Lung (tissue), 12 donors: Measurements from ENCODE around the gene PTTG1IP. TPM values are rescaled to one million over a fixed set of nuclear protein-coding genes. Genes with fewer than 3 reads are reported as not detected.

Experiments
- ATAC-seq: fragments of 200-7000 bp; cut with Tn5 transposase; one replicate; pipeline ENCODE4 v1.9.1; 2020; ENCODE audit warnings: moderate number of reproducible peaks; ENCODE audit not compliant: insufficient read depth, low FRiP score
- DNase-seq, 3 donors: peaks; one replicate each; pipeline ENCODE4 v3.0.0-alpha.2; 2013 to 2017
- H3K27ac ChIP-seq, 2 donors: one replicate each; pipeline ENCODE4 v1.5.1; 2013; ENCODE audit warnings: mild to moderate bottlenecking in 2 of 2, moderate library complexity in 2 of 2, control low read depth in 1 of 2, inconsistent platforms in 1 of 2, low read depth in 1 of 2, low read length in 1 of 2
- H3K27me3 ChIP-seq, 3 donors: one replicate each; pipeline ENCODE4 v1.5.1; 2013; ENCODE audit warnings: low read length in 2 of 3; ENCODE audit not compliant: control insufficient read depth in 3 of 3, insufficient read depth in 3 of 3
- H3K36me3 ChIP-seq, 4 donors: one replicate each; pipeline ENCODE4 v1.5.1; 2013; ENCODE audit warnings: low read length in 4 of 4, mild to moderate bottlenecking in 1 of 4, moderate library complexity in 1 of 4; ENCODE audit not compliant: control insufficient read depth in 4 of 4, insufficient read depth in 4 of 4
- H3K4me1 ChIP-seq, 5 donors: one replicate each; pipeline ENCODE4 v1.5.1; 2013; ENCODE audit warnings: low read length in 5 of 5, mild to moderate bottlenecking in 2 of 5, moderate library complexity in 1 of 5; ENCODE audit not compliant: control insufficient read depth in 5 of 5, insufficient read depth in 5 of 5
- H3K4me3 ChIP-seq: one replicate; pipeline ENCODE4 v1.5.1; 2013; ENCODE audit warnings: mild to moderate bottlenecking, control low read depth, moderate library complexity
- H3K9ac ChIP-seq, 2 donors: one replicate each; pipeline ENCODE4 v1.5.1; 2013; ENCODE audit warnings: low read length in 2 of 2, control low read depth in 1 of 2; ENCODE audit not compliant: insufficient read depth in 1 of 2
- H3K9me3 ChIP-seq, 4 donors: one replicate each; pipeline ENCODE4 v1.5.1; 2013; ENCODE audit warnings: low read length in 3 of 4, mild to moderate bottlenecking in 1 of 4, moderate library complexity in 1 of 4; ENCODE audit not compliant: control insufficient read depth in 4 of 4, insufficient read depth in 3 of 4
- CTCF ChIP-seq: IDR thresholded peaks from 2 replicates; pipeline ENCODE4 v1.5.1; 2012; ENCODE audit warnings: mild to moderate bottlenecking; ENCODE audit errors: control extremely low read depth, extremely low read depth
- WGBS, 2 donors: extraction: QIAGEN DNeasy Blood & Tissue Kit; methylation state at CpG; one replicate each; pipeline ENCODE4 v1.1.7; 2013; 5-methylcytosine and 5-hydroxymethylcytosine counted together
- polyA plus RNA-seq, 2 donors: library from polyadenylated mRNA; stranded (reverse); fragments of 200-250 nt; gene quantifications; one replicate each; pipeline ENCODE4 v1.2.1, GENCODE V29; 2013
- total RNA-seq, 2 donors: library from RNA; depleted of rRNA in 1 of 2; stranded (reverse); fragments of >200 nt in 1 of 2; gene quantifications; one replicate each; pipeline ENCODE4 v1.2.1, GENCODE V29; 2014 to 2021
- donor health status: control.
- donor health status: control.
- donor health status: Bipolar disorder and iron deficiency.
- donor health status: healthy.
- donor health status: DM: yes; HTN: yes; CAD: no.

Gene PTTG1IP
- total and polyA plus RNA-seq, 4 donors, result 139 to 247 (median 226) TPM

- Histone ChIP-seq H3K9me3 (peaks cover 0 to 2% (median 0%) of the 10 kb centered on the region in 4 donors), H3K9ac (no peak overlapping the region), H3K27me3 (no peaks in the 10 kb centered on the region), H3K4me1 (peaks cover 0 to 19% (median 8%) of the 10 kb centered on the region in 5 donors), H3K36me3 (peaks cover 0 to 9% (median 3%) of the 10 kb centered on the region in 4 donors), H3K4me3 (no peak overlapping the region), H3K27ac (no peak overlapping the region)
- ATAC-seq, result no peak
- 79 to 87% methylated on average over 16 of the region's 16 CpGs for WGBS, 2 donors
- DNase-seq, result peak in 1 of 3 donors; percentile 9
- TF ChIP-seq CTCF, result no peak
Measured at GRCh38 chr21:44844256-44844655, 29.2 kb downstream of the PTTG1IP start.

GRCh38 chr21:44842721-44843445, 30.6 kb downstream of the PTTG1IP start:
- 85 to 88% methylated on average over 23 of the region's 23 CpGs for WGBS, 2 donors
- no peak for TF ChIP-seq CTCF
- ATAC-seq, result no peak
- peaks cover 0 to 2% (median 0%) of the 10 kb centered on the region in 4 donors for H3K9me3 ChIP-seq
- no peak overlapping the region for H3K9ac ChIP-seq
- no peaks in the 10 kb centered on the region for H3K27me3 ChIP-seq
- peaks cover 0 to 1% (median 0%) of the 10 kb centered on the region in 4 donors for H3K36me3 ChIP-seq
- DNase-seq, result peak in 1 of 3 donors; percentile 0
- no peak overlapping the region for H3K27ac ChIP-seq
- H3K4me3 ChIP-seq, result no peak overlapping the region
- H3K4me1 ChIP-seq, result peaks cover 0 to 19% (median 8%) of the 10 kb centered on the region in 5 donors

- DNase-seq (peak in 1 of 3 donors; percentile 1), ATAC-seq (no peak)
- TF ChIP-seq CTCF, result no peak
- H3K27me3 ChIP-seq, result no peaks in the 10 kb centered on the region
- peaks cover 0 to 2% (median 0%) of the 10 kb centered on the region in 4 donors for H3K9me3 ChIP-seq
- no peak overlapping the region for H3K4me3 ChIP-seq
- H3K4me1 ChIP-seq, result peaks cover 0 to 19% (median 8%) of the 10 kb centered on the region in 5 donors
- 84 to 90% methylated on average over 10 of the region's 10 CpGs for WGBS, 2 donors
- H3K9ac ChIP-seq, result no peak overlapping the region
- H3K27ac ChIP-seq, result no peak overlapping the region
- no peaks in the 10 kb centered on the region for H3K36me3 ChIP-seq
Measured at GRCh38 chr21:44842087-44842486, 31.4 kb downstream of the PTTG1IP start.
